T follicular helper cell (primary cell): ENCODE data around the gene SPDYE3.
"Not testable (repeated sequence)": the region's sequence is repeated elsewhere in the genome, so short reads cannot be mapped to it uniquely, and the experiment has no call there.

Experiments
- DNase-seq: peaks from one replicate; pipeline ENCODE4 v3.0.0-alpha.2; 2020; ENCODE audit warnings: low read depth

The SPDYE3 gene

DNA sequence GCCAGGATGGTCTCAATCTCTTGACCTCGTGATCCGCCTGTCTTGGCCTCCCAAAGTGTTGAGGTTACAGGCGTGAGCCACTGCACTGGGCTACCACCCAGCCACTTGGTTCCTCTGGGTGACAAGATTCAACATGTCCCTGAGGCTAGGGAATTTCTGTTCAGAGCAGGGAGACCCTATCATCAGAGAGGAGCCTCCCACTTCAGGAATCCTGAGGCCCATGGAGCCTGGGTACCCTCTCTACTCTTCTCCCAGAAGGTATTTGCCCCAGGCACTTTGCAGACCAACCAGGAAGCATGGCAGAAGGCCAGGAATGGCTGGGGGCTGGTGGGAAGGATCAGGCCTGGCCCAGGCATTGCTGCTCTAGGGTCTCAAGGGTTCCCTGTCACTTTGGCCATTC is 19.2 kb upstream of the SPDYE3 start:
- not testable (repeated sequence) for DNase-seq

DNA sequence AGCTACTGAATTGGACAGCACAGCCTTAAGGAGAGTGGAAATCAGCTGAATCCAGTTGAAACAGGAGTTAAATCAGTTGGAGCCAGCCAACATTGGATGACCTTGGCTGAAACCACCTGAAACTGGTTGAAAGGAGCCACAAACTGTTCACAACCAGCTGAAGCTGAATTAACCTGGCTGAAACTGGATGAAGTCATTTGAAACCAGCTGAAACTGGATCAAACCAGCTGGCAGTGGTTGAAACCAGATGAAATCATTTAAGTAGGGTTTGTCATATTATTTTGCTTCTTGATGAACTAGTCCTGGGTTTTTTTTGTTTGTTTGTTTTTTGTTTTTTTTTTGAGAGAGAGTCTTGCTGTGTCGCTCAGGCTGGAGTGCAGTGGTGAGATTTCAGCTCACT is 15.3 kb upstream of the SPDYE3 start:
- DNase-seq, result not testable (repeated sequence)

DNA sequence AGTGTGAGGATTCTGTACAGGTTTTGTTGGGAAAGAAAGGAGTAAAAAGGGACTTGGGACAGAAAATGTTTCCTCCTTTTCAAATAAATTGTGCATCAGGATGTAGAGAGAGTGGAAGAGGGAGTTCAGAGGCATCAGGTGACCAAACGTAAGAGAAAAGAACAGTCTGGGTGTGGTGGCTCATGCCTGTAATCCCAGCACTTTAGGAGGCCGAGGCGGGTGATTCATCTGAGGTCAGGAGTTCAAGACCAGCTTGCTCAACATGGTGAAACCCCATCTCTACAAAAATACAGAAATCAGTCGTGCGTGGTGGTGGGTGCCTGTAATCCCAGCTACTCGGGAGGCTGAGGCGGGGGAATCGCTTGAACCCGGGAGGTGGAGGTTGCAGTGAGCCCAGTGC is 12.2 kb upstream of the SPDYE3 start:
- not testable (repeated sequence) for DNase-seq

DNA sequence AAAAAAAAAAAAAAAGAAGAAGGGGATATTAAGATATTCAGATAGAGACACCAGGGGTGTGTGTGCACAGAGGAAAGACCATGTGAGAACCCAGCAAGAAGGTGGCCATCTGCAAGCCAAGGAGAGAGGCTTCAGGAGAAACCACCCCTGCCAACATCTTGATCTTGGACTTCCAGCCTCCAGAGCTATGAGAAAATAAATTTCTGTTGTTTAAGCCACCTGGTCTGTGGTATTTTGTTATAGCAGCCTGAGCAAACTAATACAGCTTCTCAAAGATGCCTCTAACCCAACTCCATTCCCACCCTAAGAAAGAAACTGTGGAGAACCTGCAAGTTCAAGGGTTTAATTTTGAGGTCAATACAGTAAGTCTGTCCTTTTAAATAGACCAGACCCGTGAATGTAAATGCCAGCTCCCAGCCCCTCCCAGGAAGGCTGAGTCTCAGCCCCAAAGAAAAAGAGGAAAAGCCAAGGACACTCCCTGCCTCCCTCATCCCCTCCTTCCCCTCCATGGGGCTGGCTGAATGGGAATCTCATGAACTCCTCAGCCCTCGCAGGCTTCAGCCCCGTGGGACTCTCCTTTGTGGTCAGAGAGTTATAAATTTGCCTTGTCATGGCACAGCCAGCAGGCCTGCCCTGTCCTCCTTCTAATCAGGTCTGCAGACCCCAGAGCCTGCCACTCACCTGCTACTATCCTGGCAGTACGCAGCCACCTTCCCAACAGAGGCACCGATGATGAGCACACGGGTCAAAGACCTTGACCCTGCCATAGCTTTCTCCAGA is 9.5 kb upstream of the SPDYE3 start:
- DNase-seq, result not testable (repeated sequence)

DNA sequence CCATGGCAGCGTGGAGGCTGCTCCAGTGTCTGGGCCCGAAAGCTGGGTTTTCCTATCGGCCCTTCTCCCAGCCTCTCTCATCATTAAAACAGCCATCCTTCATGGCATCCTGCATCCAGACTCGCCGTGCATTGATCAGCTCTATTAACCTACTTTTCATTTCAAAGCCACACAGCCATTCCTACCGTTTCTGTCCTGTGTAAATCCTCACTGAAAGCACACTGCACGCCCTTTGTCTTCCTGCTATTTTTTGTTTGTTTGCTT is 8.9 kb upstream of the SPDYE3 start:
- DNase-seq, result not testable (repeated sequence)

DNA sequence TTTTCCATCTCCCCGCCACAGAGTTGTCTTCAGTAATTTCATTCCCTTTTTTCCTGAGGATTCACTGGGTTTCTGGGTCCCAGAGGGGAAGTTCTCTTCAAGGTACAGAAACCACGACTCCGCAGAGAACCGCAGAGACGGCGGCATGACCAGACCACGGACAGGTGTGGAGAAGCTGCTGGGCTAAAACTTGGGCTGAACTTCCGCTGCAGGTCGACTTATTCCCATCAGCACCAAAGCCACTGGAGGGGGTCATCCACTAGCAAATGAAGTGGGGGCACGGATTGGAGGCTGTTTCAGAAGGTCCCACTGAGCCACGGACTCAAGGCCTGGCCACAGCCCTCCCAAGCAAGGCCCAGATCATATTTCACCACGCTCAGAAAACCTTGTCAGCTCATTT is 3.0 kb upstream of the SPDYE3 start:
- not testable (repeated sequence) for DNase-seq

DNA sequence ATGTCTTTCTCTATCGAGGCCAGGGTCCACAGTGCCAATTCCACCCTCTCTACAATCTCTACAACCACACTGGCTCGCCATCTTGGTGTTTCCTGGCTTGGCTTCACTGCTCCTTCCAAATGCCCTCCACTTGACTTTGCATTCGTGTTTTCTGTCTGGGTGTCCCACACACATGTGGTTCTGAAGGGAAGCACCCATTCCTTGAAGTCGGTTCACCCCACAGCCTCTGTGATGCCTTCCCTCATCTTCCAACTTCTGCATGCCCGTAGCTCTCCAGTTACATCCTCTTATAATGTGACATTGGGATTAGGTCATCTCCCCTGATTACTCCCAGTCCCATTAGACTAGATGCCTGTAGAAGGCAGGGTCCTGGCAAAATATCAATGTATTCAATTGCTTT is 10.8 kb downstream of the SPDYE3 start:
- DNase-seq, result not testable (repeated sequence)

DNA sequence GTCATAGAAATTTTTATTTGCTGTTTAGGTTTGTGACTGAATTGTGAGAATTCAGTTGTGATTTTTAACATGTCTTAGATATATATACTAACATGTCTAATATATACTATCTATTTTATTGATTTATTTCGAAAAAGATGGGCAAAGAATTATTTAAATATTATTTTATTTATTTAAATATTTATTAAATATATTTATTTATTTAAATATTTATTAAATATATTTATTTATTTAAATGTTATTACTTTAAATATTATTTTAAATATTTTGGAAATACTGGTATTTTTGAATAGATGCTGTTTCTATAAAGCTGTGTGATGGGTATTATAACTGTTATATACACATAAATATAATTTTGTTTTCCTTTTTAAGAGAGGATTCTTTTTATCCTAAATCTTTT is 14.1 kb downstream of the SPDYE3 start:
- DNase-seq, result not testable (repeated sequence)

DNA sequence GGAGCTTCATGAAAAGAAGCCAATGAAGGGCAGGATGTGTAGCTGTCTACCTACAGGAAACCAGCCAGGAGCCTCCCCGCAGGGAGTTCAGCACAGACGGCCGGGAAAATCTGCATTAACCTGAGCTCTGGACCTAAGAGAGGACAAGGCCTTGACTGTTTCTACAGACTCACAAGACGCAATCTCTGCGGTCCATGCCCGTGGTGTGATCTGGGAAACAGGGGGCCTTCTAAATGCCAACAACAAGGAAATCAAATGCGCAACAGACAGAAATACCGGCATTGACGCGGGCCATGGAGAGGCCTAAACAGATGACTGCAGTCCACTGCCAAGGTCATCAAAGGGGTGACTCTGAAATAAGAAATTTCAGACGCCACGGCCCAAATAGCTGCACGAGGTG is 16.7 kb downstream of the SPDYE3 start:
- not testable (repeated sequence) for DNase-seq

DNA sequence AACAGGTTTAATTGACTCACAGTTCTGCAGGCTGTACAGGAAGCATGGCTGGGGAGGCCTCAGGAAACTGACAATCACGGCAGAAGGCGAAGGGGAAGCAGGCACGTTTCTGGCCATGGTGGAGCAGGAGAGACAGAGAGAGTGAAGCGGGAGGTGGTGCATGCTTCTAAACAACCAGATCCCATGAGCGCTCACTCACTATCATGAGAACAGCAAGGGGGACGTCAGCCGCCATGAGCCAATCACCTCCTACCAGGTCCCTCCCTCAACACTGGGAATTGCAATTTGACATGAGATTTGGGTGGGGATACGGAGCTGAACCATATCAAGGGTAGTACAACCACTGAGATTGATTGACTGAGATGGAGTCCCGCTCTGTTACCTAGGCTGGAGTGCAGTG is 18.2 kb downstream of the SPDYE3 start:
- DNase-seq, result not testable (repeated sequence)

DNA sequence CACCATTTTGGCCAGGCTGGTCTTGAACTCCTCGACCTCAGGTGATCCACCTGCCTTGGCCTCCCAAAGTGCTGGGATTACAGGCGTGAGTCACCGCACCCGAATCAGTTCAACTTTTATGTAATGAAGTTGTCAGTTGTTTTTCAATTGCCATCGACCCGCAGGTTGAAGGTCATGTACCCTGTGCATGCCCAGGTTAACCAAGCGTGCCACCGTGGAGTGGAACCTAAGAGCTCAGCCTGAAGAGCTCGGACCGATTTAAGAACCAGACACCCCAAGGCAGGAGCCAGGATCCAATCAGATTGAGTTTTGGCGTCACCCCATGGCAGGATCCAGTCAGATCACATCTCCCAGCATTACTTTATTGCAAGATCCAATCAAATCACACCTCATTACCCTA is 19.4 kb downstream of the SPDYE3 start:
- not testable (repeated sequence) for DNase-seq

DNA sequence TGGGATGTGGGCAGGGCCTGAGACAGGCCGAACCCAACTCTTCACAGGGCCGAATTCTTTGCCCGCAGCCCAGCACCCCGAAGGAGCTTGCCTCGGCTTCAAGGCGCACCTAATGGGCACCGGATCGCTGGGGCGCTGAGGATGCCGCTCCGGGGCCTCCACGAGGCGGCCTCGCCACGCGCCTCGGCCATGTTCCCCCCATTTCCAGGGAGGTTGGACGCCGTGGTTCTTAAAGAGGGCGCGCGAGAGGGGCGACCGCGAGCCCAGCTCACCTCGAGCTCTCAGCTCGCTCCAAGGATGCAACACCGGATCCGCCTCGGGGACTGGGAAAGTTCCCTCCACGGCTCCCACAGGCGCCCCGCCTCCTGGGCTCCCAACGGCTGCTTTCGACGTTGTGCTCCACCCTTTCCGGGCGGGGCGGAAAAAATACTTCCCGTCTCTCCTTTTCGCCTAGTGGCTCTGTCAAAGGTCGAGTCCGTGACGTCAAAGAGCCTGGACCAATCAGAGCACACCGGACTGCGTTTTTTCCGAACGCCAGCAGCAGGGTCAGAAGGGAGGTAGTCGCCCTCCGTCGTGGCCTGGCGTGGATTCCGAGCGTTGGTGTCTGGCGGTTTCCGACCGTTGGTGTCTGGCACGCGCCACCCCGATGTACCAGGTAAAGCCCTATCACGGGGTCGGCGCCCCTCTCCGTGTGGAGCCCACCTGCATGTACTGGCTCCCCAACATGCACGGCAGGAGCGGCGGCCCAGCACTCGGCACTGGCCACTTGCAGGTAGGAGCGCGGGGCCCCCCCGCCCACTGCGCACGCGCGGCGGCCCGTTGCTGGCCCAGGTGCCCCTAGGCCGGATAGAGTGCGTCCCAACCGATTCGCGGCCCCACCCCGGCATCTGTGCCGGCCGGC is 28.3 kb downstream of the SPDYE3 start:
- DNase-seq, result peak; percentile 79

DNA sequence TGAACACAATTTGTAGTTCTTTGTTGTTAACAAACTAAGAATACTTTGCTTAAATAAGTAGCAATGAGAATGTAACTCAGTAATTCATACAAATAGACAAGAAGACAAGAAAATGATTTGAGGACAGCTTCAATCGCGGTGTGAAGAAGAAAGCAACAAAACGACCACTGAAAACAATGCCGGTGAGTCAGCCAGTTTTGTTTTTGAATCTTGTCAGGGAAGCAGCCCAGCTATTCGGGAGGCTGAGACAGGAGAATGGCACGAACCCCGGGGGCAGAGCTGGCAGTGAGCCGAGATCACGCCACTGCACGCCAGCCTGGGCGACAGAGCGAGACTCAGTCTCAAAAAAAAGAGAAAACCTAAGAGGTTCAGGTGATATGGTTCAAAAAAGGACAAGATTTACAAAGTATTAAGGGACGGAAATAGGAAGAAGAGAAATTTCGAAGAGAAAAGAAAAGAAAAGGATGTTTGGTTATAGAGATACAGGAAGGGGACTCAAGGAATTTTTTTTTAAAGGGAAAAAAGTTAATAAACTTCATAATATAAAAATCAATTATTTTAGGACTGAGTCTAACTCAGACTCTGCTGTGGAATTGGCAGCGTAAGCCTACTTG is 30.7 kb downstream of the SPDYE3 start:
- not testable (repeated sequence) for DNase-seq

DNA sequence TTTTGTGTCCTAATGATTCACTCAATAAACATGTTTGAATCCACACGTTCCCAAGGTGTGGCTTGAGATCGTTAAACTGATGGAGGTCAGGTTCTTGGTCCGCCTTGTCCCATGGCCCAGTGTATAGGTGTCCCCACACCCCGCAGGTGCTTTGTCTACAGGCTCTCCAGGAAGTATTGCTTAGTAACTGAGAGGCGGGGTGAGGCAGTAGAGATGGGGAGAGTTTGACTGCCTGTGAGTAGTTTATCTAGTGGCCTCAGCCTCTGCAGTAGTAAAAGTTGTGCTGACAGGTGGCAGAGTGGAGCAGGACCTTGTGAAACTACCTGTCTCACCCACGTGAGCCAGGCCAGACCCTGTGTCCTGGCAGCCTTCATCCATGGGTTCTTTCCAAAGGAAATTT is 33.8 kb downstream of the SPDYE3 start:
- DNase-seq, result not testable (repeated sequence)

DNA sequence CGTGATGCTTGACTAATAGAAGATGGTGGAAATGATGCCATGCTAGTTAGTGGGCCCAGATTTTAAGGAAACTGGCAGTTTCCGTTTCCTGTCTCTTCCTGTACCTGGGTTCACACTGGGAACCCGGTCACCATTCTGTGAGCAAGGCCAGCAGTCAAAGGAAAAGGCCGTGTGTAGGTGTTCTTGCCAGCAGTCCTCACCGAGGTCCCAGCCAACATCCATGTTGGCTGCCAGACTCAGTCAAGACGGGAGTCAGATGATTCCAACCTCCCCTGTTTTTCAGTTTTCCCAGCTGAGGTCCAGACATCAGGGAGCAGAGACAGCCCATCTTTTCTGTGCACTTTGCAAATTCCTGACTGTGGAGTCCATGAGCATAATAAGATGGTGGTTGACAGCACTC is 35.3 kb downstream of the SPDYE3 start:
- no peak for DNase-seq

DNA sequence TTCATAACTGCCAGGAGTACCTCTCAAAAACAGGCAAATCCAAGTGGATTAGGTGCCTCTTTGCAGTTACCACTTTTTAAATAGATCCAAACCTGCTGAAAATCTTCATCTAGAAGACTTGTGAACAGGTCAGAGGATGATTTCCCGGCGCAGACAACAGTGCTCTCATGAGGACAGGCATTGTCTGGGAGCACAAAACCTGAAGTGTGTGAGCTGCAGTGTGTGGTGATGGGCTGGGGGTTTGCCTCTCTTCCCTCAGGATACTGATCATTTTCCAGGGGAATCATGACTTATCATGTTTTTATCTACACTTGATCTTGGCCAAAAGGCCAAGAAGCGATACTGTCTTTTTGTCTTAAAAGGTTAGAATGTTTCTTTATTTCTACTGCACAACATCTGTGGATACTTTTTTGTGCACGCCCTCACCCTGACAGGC is 36.6 kb downstream of the SPDYE3 start:
- not testable (repeated sequence) for DNase-seq

DNA sequence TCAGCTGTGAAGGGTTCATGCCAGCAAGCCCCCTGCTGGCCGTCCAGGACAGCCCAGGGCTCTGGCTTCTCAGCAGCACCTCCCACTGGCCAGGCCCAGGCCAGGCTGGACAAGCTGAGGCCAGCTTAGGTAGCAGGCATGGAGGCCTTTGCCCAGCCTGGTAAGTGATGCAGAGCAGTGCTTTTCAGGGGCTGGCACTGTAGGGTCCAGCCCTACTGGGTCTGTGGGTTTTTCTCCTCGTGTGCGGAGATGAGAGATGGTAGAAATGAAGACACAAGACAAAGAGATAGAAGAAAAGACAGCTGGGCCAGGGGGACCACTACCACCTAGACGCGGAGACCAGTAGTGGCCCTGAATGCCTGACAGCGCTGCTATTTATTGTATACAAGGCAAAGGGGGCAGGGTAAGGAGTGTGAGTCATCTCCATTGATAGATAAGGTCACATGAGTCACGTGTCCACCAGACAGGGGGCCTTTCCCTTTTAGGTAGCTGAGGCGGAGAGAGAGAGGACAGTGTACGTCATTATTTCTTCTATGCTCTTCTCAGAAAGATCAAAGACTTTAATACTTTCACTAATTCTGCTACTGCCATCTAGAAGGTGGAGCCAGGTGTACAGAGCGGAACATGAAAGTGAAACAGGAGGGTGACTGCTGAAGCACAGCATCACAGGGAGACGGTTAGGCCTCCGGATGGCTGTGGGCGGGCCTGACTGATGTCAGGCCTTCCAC is 37.2 kb downstream of the SPDYE3 start:
- DNase-seq, result peak; percentile 82

DNA sequence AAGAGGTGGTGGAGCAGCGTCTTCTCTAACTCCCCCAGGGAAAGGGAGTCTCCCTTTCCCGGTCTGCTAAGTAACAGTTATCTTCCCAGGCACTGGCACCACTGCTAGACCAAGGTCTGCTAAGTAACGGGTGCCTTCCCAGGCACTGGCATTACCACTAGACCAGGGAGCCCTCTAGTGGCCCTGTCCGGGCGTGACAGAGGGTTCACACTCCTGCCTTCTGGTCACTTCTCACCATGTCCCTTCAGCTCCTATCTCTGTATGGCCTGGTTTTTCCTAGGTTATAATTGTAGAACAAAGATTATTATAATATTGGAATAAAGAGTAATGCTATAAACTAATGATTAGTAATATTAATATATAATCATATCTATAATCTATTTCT is 37.8 kb downstream of the SPDYE3 start:
- peak; percentile 67 for DNase-seq

DNA sequence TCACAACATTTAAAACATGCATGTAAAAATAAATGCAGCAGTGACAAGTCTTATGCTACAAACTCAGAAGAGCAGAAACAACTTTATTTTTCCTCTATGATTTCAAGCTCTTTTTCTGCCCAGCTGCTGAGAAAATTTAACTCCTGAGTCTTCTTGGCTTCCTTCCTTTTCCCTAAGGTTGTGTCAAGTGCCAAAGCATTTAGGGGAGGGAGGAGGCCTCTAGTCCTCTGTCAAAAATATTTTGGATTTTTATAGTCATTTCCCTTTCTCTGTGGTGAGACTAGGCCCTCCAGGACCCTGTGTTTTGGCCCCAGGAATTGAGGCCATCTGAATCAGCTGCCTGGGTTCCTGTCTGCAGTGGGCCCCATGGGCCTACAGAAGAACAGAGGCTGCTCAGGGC is 39.4 kb downstream of the SPDYE3 start:
- no peak for DNase-seq

DNA sequence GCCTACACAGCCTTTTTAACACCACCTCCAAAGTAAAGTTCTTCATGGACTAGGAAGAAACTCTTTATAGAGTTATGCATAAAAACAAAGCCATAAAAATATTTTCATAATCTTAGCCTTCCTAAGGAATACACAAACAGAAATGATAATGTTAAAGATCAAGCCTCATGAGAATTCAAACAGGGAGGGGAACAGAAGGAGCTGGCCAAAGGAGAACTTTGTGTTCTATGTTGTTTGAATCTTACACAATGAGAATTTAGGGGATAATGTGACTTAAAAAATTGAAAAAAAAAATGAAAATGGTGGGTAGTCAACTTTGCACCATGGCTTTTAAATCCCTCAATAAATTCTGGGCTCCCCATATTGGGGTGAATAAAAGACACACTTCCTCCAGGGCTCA is 41.3 kb downstream of the SPDYE3 start:
- no peak for DNase-seq

DNA sequence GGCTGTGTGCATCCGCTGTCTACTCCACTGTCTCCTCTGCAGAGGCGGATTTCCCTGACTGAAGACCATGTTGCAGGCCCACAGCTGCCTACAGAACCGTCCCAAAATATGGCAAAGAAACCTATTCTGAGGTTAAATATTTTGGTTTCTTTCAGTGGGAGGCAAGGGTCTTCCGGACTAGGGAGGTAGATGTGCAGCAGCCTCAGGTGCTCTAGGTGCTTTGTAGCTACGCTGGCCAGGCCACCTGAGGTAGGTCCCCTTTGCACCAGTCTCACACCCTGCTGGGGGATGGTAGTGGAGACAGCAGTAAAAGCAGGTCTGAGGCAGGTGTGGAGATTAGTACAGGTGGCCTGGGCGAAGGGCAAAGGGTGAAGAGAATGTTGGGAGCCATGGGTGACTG is 42.3 kb downstream of the SPDYE3 start:
- no peak for DNase-seq

DNA sequence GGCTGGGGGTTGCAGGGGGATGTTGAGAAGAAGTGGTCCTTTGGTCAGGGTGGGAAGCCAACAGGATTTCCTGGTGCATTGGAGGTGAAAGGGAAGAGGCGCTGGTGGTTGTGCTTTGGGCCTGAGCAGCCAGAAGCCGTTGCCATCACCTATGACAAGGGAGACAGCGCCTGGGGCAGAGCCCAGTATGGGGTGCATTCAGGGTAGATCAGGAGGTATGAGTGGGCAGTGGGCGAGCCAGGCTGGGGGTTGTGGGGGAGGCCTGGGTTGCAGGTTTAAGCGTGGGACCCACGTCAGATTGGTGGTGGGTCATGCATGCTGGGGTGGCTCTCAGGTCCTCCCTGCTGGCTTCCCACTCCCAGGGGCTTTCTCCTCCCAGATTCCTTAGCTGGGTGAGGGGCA is 44.2 kb downstream of the SPDYE3 start:
- no peak for DNase-seq
